Measurements from ENCODE around the gene ITSN1.

DNA sequence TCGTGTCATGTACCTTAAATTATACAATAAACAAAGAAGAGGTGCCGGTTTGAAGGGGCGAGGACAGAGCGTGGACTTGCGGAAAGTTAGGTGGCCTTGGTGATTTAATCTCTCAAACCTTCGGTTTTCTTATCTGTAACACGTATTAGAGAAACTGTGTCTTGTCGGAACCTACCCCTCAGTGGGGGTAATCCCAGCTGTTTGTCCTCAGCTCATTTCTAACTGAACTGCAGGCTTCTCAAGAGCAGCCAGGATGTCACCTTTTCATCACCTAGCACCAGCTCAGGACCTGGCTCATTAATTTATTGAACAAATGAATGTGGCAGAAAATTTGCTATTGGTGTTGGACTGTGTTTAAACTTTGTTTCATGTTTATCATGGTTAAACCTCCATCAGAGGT is 31.2 kb downstream of the ITSN1 start:
- TF ChIP-seq, protein P1, sequence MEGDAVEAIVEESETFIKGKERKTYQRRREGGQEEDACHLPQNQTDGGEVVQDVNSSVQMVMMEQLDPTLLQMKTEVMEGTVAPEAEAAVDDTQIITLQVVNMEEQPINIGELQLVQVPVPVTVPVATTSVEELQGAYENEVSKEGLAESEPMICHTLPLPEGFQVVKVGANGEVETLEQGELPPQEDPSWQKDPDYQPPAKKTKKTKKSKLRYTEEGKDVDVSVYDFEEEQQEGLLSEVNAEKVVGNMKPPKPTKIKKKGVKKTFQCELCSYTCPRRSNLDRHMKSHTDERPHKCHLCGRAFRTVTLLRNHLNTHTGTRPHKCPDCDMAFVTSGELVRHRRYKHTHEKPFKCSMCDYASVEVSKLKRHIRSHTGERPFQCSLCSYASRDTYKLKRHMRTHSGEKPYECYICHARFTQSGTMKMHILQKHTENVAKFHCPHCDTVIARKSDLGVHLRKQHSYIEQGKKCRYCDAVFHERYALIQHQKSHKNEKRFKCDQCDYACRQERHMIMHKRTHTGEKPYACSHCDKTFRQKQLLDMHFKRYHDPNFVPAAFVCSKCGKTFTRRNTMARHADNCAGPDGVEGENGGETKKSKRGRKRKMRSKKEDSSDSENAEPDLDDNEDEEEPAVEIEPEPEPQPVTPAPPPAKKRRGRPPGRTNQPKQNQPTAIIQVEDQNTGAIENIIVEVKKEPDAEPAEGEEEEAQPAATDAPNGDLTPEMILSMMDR (IDR thresholded peaks at IDR 0.05), result no peak
- no peak for TF ChIP-seq ZFX (IDR thresholded peaks at IDR 0.05; ENCODE audit: borderline replicate concordance)
